Measurements from ENCODE around the gene IGSF9. TPM values are rescaled to one million over a fixed set of nuclear protein-coding genes. Genes with fewer than 3 reads are reported as not detected.
A peak's percentile ranks its signal among the peaks of the same experiment; 100 is the strongest.

IGSF9 gene
- total and polyA plus RNA-seq, 2 experiments from 2014 or later, result 0.13 TPM; not detected in 1

DNA sequence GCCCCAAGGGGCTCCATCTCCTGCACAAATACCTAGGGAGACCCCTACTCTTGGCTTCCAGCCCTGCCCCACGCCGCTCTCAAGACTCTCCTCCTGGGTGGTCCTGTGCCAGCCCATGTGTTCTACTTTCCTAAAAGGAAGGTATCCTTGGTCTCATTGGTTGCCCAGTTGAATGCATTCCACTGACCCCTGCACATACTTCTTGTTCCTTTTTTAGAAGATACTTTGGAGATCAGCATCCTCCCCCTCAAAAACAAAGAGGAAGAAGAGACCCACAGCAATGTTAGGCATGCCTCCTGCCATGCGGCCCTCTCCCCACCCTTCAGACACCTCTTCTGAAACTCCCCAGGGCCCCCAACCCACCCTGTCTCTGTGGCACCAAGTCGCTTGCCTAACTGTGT, 4.6 kb upstream of the IGSF9 start:
- H3K9me2 ChIP-seq (ENCODE audit: insufficient read depth), result no peaks in the 10 kb centered on the region
- no peaks in the 10 kb centered on the region; the same call in 1 of the 2 replicates for H3K27me3 ChIP-seq (replicated peaks; ENCODE audit: insufficient read depth)
- H2AFZ ChIP-seq, result no peak overlapping the region
- no peaks in the 10 kb centered on the region for H3K79me2 ChIP-seq (ENCODE audit: insufficient read depth)
- H3F3A ChIP-seq (ENCODE audit: insufficient read depth), result no peaks in the 10 kb centered on the region
- no peak overlapping the region for H3K4me3 ChIP-seq
- DNase-seq, result no peak
- no peaks in the 10 kb centered on the region for H3K4me1 ChIP-seq (ENCODE audit: insufficient read depth)
- no peak overlapping the region for H3K27ac ChIP-seq
- H3K9ac ChIP-seq, result no peak overlapping the region
- no peak for TF ChIP-seq EZH2 (IDR thresholded peaks at IDR 0.05; ENCODE audit: insufficient read depth, poor library complexity, severe bottlenecking)
- TF ChIP-seq EZH2phosphoT487 (IDR thresholded peaks at IDR 0.05; ENCODE audit: insufficient read depth, low read depth), result no peak
- no peaks in the 10 kb centered on the region for H4K20me1 ChIP-seq (ENCODE audit: insufficient read depth)
- no peaks in the 10 kb centered on the region for H3K36me3 ChIP-seq (ENCODE audit: low read depth)
- no peak overlapping the region for H3K4me2 ChIP-seq (ENCODE audit: unreplicated experiment)
- H3K9me3 ChIP-seq (ENCODE audit: low read depth), result no peaks in the 10 kb centered on the region
- 71 to 75% methylated on average over 4 of the region's 4 CpGs for WGBS, 2 experiments (ENCODE audit: low coverage in 1 of 2, low lambda C conversion rate in 2 of 2, missing lambda C conversion rate in 2 of 2)
- in situ Hi-C loops (cut with MboI), result no loop called here

DNA sequence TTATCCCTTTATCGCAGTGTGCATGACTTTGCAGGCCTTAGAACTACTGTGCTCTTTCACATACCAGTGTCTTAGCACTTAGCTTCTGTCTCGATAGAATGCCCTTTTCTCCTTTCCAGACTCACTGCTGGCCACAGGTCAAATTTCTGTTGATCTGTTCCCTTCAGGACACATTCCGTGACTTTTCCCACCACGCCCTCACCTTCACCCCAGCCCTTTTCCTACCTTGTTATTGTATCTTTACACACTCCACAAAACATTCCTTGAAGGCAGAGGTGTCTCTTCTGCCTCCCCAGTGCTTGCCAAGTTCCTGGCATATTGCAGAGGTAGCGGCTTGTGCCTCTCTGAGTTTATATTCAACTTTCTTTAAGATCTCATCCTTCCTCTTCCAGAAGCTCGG, 3.7 kb upstream of the IGSF9 start:
- H3K4me1 ChIP-seq (ENCODE audit: insufficient read depth), result no peaks in the 10 kb centered on the region
- no peaks in the 10 kb centered on the region for H3K79me2 ChIP-seq (ENCODE audit: insufficient read depth)
- H3K9me3 ChIP-seq (ENCODE audit: low read depth), result no peaks in the 10 kb centered on the region
- no peaks in the 10 kb centered on the region for H3F3A ChIP-seq (ENCODE audit: insufficient read depth)
- no peak overlapping the region for H3K27ac ChIP-seq
- H3K9me2 ChIP-seq (ENCODE audit: insufficient read depth), result no peaks in the 10 kb centered on the region
- no peak overlapping the region for H3K4me3 ChIP-seq
- no peaks in the 10 kb centered on the region for H4K20me1 ChIP-seq (ENCODE audit: insufficient read depth)
- whole genome bisulfite sequencing, 2 experiments (ENCODE audit: low coverage in 1 of 2, low lambda C conversion rate in 2 of 2, missing lambda C conversion rate in 2 of 2), result 76 to 78% methylated on average over 6 of the region's 6 CpGs
- in situ Hi-C loops (cut with MboI), result no loop called here
- H3K4me2 ChIP-seq (ENCODE audit: unreplicated experiment), result no peak overlapping the region
- TF ChIP-seq EZH2phosphoT487 (IDR thresholded peaks at IDR 0.05; ENCODE audit: insufficient read depth, low read depth) (no peak), EZH2 (IDR thresholded peaks at IDR 0.05; ENCODE audit: insufficient read depth, poor library complexity, severe bottlenecking) (no peak)
- no peak for DNase-seq
- H2AFZ ChIP-seq, result no peak overlapping the region
- peaks cover 4% of the 10 kb centered on the region; the same call in 1 of the 2 replicates for H3K27me3 ChIP-seq (replicated peaks; ENCODE audit: insufficient read depth)
- no peak overlapping the region for H3K9ac ChIP-seq
- H3K36me3 ChIP-seq (ENCODE audit: low read depth), result no peaks in the 10 kb centered on the region

DNA sequence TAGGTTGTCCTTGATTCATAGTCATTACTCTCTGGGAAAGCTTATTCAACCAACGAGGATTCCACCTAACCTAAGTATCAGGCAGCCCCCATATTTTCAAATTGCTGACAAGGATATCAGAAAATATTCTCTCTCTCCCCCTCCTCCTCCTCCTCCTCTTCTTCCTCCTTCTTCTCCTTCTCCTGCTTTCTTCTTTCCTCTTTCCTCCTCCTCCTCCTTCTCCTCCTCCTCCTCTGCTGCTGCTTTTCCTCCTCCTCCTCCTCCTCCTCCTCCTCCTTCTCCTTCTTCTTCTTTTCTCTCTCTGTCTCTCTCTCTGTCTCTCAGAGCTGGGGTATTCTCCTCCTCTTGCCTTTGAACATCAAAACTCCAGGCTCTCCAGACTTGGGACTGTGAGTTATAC, 2.5 kb upstream of the IGSF9 start:
- in situ Hi-C loops (cut with MboI), result no loop called here
- Histone ChIP-seq H3K4me3 (no peak overlapping the region), H4K20me1 (ENCODE audit: insufficient read depth) (no peaks in the 10 kb centered on the region), H3K4me1 (ENCODE audit: insufficient read depth) (no peaks in the 10 kb centered on the region), H3K9me3 (ENCODE audit: low read depth) (no peaks in the 10 kb centered on the region), H3K36me3 (ENCODE audit: low read depth) (no peaks in the 10 kb centered on the region), H3F3A (ENCODE audit: insufficient read depth) (no peaks in the 10 kb centered on the region), H3K9me2 (ENCODE audit: insufficient read depth) (no peaks in the 10 kb centered on the region), H3K9ac (no peak overlapping the region), H3K79me2 (ENCODE audit: insufficient read depth) (no peaks in the 10 kb centered on the region), H3K4me2 (ENCODE audit: unreplicated experiment) (no peak overlapping the region), H2AFZ (no peak overlapping the region), H3K27me3 (replicated peaks; ENCODE audit: insufficient read depth) (peaks cover 4% of the 10 kb centered on the region; the same call in 1 of the 2 replicates), H3K27ac (no peak overlapping the region)
- WGBS, 2 experiments (ENCODE audit: low coverage in 1 of 2, low lambda C conversion rate in 2 of 2, missing lambda C conversion rate in 2 of 2), result 55 to 84% methylated on average over 1 of the region's 1 CpG
- TF ChIP-seq EZH2 (IDR thresholded peaks at IDR 0.05; ENCODE audit: insufficient read depth, poor library complexity, severe bottlenecking), result no peak
- TF ChIP-seq EZH2phosphoT487 (IDR thresholded peaks at IDR 0.05; ENCODE audit: insufficient read depth, low read depth), result no peak
- no peak for DNase-seq

DNA sequence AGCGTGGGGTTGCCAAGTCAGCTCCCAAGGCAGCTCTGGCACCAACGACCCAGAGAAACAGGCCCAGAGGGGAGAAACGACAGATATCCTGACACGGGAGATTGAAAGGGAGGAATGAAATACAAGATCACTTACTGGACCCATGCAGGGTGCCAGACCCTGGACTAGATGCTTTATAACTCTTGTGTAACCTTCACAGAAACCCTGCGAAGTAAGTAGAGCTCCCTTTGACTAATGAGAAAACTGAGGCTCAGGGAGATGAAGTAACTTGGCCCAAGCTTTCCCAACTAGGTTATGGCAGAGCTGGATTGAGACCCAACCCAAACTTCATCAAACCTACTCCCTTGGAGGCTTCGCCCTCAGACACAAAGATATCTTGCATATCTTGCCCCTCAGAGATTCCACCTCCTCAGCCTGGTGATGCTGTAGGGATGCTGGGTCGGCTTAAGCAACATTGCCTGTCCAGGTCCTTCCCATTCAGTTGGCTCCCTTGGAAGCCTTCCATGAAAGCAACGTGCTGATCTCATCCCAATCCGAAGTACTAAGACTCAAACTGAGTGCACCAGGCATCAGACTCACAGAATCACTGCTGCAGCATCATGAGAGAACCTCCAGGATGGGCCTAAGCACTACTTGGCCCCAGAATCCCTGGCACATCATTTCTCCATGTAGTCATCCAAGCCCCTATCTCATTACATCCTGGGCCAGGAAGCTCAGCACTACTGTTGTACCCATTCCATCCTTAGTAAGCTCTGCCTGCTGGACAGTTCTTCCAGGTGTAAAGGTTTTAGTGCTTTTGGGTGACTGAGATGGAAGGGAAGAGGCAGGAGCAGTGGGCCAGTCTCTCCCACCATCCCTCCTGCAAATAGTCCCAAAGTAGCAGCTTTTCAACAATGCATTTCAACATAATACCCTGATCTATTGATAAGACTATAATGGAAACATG, 1.1 kb upstream of the IGSF9 start:
- no peak overlapping the region for H3K27ac ChIP-seq
- in situ Hi-C loops (cut with MboI), result no loop called here
- no peaks in the 10 kb centered on the region for H3K36me3 ChIP-seq (ENCODE audit: low read depth)
- peak overlapping the region; percentile 69; the same call in 1 of the 2 replicates for H3K4me3 ChIP-seq
- peak overlapping the region; percentile 93 for H3K4me2 ChIP-seq (ENCODE audit: unreplicated experiment)
- H3F3A ChIP-seq (ENCODE audit: insufficient read depth), result no peaks in the 10 kb centered on the region
- H3K9me2 ChIP-seq (ENCODE audit: insufficient read depth), result no peaks in the 10 kb centered on the region
- peak overlapping the region; percentile 71; the same call in 1 of the 2 replicates for H2AFZ ChIP-seq
- no peaks in the 10 kb centered on the region for H3K79me2 ChIP-seq (ENCODE audit: insufficient read depth)
- WGBS, 2 experiments (ENCODE audit: low coverage in 1 of 2, low lambda C conversion rate in 2 of 2, missing lambda C conversion rate in 2 of 2), result 47% methylated on average over 9 of the region's 9 CpGs
- TF ChIP-seq EZH2 (IDR thresholded peaks at IDR 0.05; ENCODE audit: insufficient read depth, poor library complexity, severe bottlenecking), result no peak
- TF ChIP-seq EZH2phosphoT487 (IDR thresholded peaks at IDR 0.05; ENCODE audit: insufficient read depth, low read depth), result no peak
- peaks cover 4% of the 10 kb centered on the region; the same call in 1 of the 2 replicates for H3K27me3 ChIP-seq (replicated peaks; ENCODE audit: insufficient read depth)
- DNase-seq, result peak; percentile 43
- H3K9me3 ChIP-seq (ENCODE audit: low read depth), result no peaks in the 10 kb centered on the region
- H3K4me1 ChIP-seq (ENCODE audit: insufficient read depth), result no peaks in the 10 kb centered on the region
- no peak overlapping the region for H3K9ac ChIP-seq
- no peaks in the 10 kb centered on the region for H4K20me1 ChIP-seq (ENCODE audit: insufficient read depth)
